Keratinocyte (primary cell): ENCODE measurements around the gene RASIP1.

ENCODE experiments used
- CTCF ChIP-seq, 3 experiments: IDR thresholded peaks in 1 of 3; conservative IDR thresholded peaks in 1 of 3; optimal IDR thresholded peaks in 1 of 3; 2 replicates in 2 of 3; 3 replicates in 1 of 3; pipeline versions ENCODE3 to v1.5.1; 2011; ENCODE audit warnings: low read length in 3 of 3, mild to moderate bottlenecking in 3 of 3, moderate library complexity in 2 of 3, control low read depth in 1 of 3, inconsistent platforms in 1 of 3; ENCODE audit not compliant: insufficient read depth in 2 of 3; ENCODE audit errors: extremely low read depth in 1 of 3
- EZH2 ChIP-seq: IDR thresholded peaks from one replicate; pipeline ENCODE4 v1.6.1; 2012; ENCODE audit warnings: inconsistent platforms, mild to moderate bottlenecking, low read length, moderate library complexity

- TF ChIP-seq CTCF (optimal IDR thresholded peaks at IDR 0.05 in 1 of 3, IDR thresholded peaks at IDR 0.05 in 1 of 3, conservative IDR thresholded peaks at IDR 0.05 in 1 of 3; ENCODE audit: extremely low read depth in 1 of 3, insufficient read depth in 2 of 3, low read length in 3 of 3) (no peak), EZH2 (no peak)
These were observed 21.6 kb downstream of the RASIP1 start for GRCh38 chr19:48718711-48719231.
